Endothelial cell of umbilical vein (primary cell): Measurements from ENCODE around the gene PAFAH2. TPM values are rescaled to one million over a fixed set of nuclear protein-coding genes. Genes with fewer than 3 reads are reported as not detected.

Experiments
- BruUV-seq: library from RNA; stranded (reverse); fragments of 400-500 nt; replicated peaks from 2 replicates; lab custom pipeline; 2021; lab: Mats Ljungman, UMichigan
- CTCF ChIA-PET: fragments of 300-600, 350-600 bp; sonication (Branson Sonifier 250); formaldehyde crosslinking; loops from one replicate; lab custom pipeline; 2021; ENCODE audit warnings: antibody characterized with exemption, inconsistent platforms; lab: Charles Lee
- POLR2A ChIA-PET: fragments of 300-600, 350-600 bp; sonication (Branson Sonifier 250); formaldehyde crosslinking; loops from one replicate; lab custom pipeline; 2021; ENCODE audit warnings: antibody characterized with exemption, inconsistent platforms; lab: Charles Lee
- DNase-seq: peaks from one replicate; pipeline ENCODE4 v3.0.0-alpha.2; 2011; ENCODE audit warnings: low read depth, low spot score
- FAIRE-seq: peaks from 2 replicates; lab custom pipeline; 2011; peaks lifted over from hg19 to GRCh38; lab: Jason Lieb, UNC
- H2AFZ ChIP-seq: 2 replicates; pipeline ENCODE4 v1.6.0; 2012; ENCODE audit warnings: low read depth, low read length, control low read depth, inconsistent platforms
- H3K27ac ChIP-seq: 2 replicates; pipeline ENCODE4 v1.5.1; 2011; ENCODE audit warnings: low read depth, mild to moderate bottlenecking, control low read depth, low read length, moderate library complexity; ENCODE audit not compliant: insufficient read depth
- H3K27me3 ChIP-seq, 2 experiments: 2 replicates each; pipeline versions ENCODE4 v1.6.0 to v1.6.1; 2011; ENCODE audit warnings: low read length in 2 of 2, mixed read lengths in 1 of 2; ENCODE audit not compliant: control insufficient read depth in 2 of 2, insufficient read depth in 2 of 2
- H3K36me3 ChIP-seq, 2 experiments: 2 replicates in 1 of 2; 3 replicates in 1 of 2; pipeline ENCODE4 v1.5.1; 2011; ENCODE audit warnings: low read length in 2 of 2, mild to moderate bottlenecking in 1 of 2, moderate library complexity in 1 of 2; ENCODE audit not compliant: control insufficient read depth in 2 of 2, insufficient read depth in 2 of 2; ENCODE audit errors: extremely low read depth in 1 of 2
- H3K4me1 ChIP-seq: 3 replicates; pipeline ENCODE4 v1.5.1; 2011; ENCODE audit warnings: mild to moderate bottlenecking, low read length; ENCODE audit not compliant: control insufficient read depth, insufficient read depth; ENCODE audit errors: extremely low read depth
- H3K4me2 ChIP-seq: 2 replicates; pipeline ENCODE4 v1.6.1; 2011; ENCODE audit warnings: low read length, control low read depth, mixed read lengths; ENCODE audit not compliant: insufficient read depth
- H3K4me3 ChIP-seq, 3 experiments: fragments of 200-600 bp in 1 of 3; sonication (generic), shearing (Covaris generic) in 1 of 3; replicated peaks in 1 of 3; 2 replicates each; pipeline ENCODE4 v1.5.1; 2011 to 2016; ENCODE audit warnings: control low read depth in 3 of 3, low read length in 3 of 3, mild to moderate bottlenecking in 2 of 3, inconsistent platforms in 1 of 3, low read depth in 1 of 3, moderate library complexity in 1 of 3; ENCODE audit not compliant: insufficient read depth in 1 of 3
- H3K79me2 ChIP-seq: 2 replicates; pipeline ENCODE4 v1.6.0; 2012; ENCODE audit warnings: low read length, inconsistent platforms; ENCODE audit not compliant: control insufficient read depth, insufficient read depth
- H3K9ac ChIP-seq: replicated peaks from 2 replicates; pipeline ENCODE3; 2011; ENCODE audit warnings: low read length, control low read depth; ENCODE audit not compliant: insufficient read depth; ENCODE audit errors: extremely low read depth
- H3K9me1 ChIP-seq: replicated peaks from 3 replicates; pipeline ENCODE4 v1.6.0; 2011; ENCODE audit warnings: mild to moderate bottlenecking, low read length; ENCODE audit not compliant: control insufficient read depth, insufficient read depth; ENCODE audit errors: extremely low read depth
- H3K9me3 ChIP-seq: replicated peaks from 2 replicates; pipeline ENCODE4 v1.5.1; 2012; ENCODE audit warnings: low read length, inconsistent platforms; ENCODE audit not compliant: control insufficient read depth, insufficient read depth
- H4K20me1 ChIP-seq: replicated peaks from 2 replicates; pipeline ENCODE3; 2011; ENCODE audit warnings: mild to moderate bottlenecking, low read length; ENCODE audit not compliant: control insufficient read depth, insufficient read depth; ENCODE audit errors: extremely low read depth
- CTCF ChIP-seq, 2 donors: IDR thresholded peaks; 1 replicate in 1 of 2; 2 replicates in 1 of 2; pipeline ENCODE4 v1.5.1; 2011; ENCODE audit warnings: low read length in 2 of 2, mild to moderate bottlenecking in 2 of 2, moderate library complexity in 2 of 2, control low read depth in 1 of 2, inconsistent platforms in 1 of 2, low read depth in 1 of 2; ENCODE audit not compliant: insufficient read depth in 1 of 2; ENCODE audit errors: extremely low read depth in 1 of 2
- EZH2 ChIP-seq: IDR thresholded peaks from 2 replicates; pipeline ENCODE4 v1.6.1; 2012; ENCODE audit warnings: borderline replicate concordance, low read depth, mild to moderate bottlenecking, moderate library complexity, low read length, inconsistent platforms; ENCODE audit not compliant: severe bottlenecking
- FOS ChIP-seq: IDR thresholded peaks from 2 replicates; pipeline ENCODE4 v1.6.1; 2011; ENCODE audit warnings: mild to moderate bottlenecking, low read length, moderate library complexity, borderline replicate concordance; ENCODE audit not compliant: insufficient read depth
- GATA2 ChIP-seq: IDR thresholded peaks from 2 replicates; pipeline ENCODE4 v1.7.0; 2011; ENCODE audit warnings: low read depth, mild to moderate bottlenecking, moderate library complexity, mixed read lengths, low read length; ENCODE audit not compliant: insufficient read length, insufficient read depth
- JUN ChIP-seq: IDR thresholded peaks from 2 replicates; pipeline ENCODE4 v1.6.1; 2011; ENCODE audit warnings: borderline replicate concordance, low read depth; ENCODE audit not compliant: insufficient read length, insufficient read depth
- MAX ChIP-seq: IDR thresholded peaks from 2 replicates; pipeline ENCODE4 v1.6.1; 2011; ENCODE audit not compliant: insufficient read depth, insufficient read length
- MYC ChIP-seq: IDR thresholded peaks from one replicate; pipeline ENCODE4 v1.6.1; 2011; ENCODE audit warnings: mild to moderate bottlenecking, low read depth, low read length
- POLR2A ChIP-seq: IDR thresholded peaks from 2 replicates; pipeline ENCODE4 v1.6.1; 2012; ENCODE audit warnings: low read depth, mild to moderate bottlenecking, control low read depth, low read length
- POLR2AphosphoS5 ChIP-seq: IDR thresholded peaks from 2 replicates; pipeline ENCODE4 v1.6.1; 2012; ENCODE audit warnings: low read depth, mild to moderate bottlenecking, control low read depth, low read length, moderate library complexity; ENCODE audit not compliant: insufficient read depth
- dilution Hi-C: fragments of 300-500 bp; cut with MboI; formaldehyde crosslinking; loops from one replicate; pipeline ENCODE4 v1.15.0; 2019; ENCODE audit warnings: low sequenced_read_pairs; ENCODE audit not compliant: extremely low pct_ligation_motif_present
- intact Hi-C: fragments of 100-400 bp; cut with micrococcal nuclease; formaldehyde crosslinking; loops from one replicate; pipeline ENCODE4 v1.10.0; 2022
- polyA plus RNA-seq, 4 experiments: library from polyadenylated mRNA; depleted of rRNA in 3 of 4; stranded (reverse) in 3 of 4; unstranded in 1 of 4; fragments of >200 nt; gene quantifications; 2 replicates each; pipeline versions ENCODE4 v1.2.1 to v1.2.3, GENCODE V29; 2011 to 2012; ENCODE audit warnings: missing spikeins in 1 of 4
- total RNA-seq: library from RNA; stranded (reverse); gene quantifications from 2 replicates; pipeline ENCODE4 v1.2.3, GENCODE V29; 2021

PAFAH2 gene
- total and polyA plus RNA-seq, 2 donors (not counting 3 experiments of a cell fraction or from before 2014, with no cell fraction given), result 6.0 to 6.9 TPM

GRCh38 chr1:26043765-26044164 lies 45.9 kb upstream of the PAFAH2 start:
- Histone ChIP-seq H3K4me3 (no peak overlapping the region), H2AFZ (no peak overlapping the region), H3K27me3 (peaks cover 42 to 46% of the 10 kb centered on the region in 2 experiments), H3K9me1 (no peaks in the 10 kb centered on the region), H3K9ac (no peak overlapping the region), H3K36me3 (no peaks in the 10 kb centered on the region), H3K9me3 (no peaks in the 10 kb centered on the region), H3K4me2 (no peak overlapping the region), H3K79me2 (no peaks in the 10 kb centered on the region), H4K20me1 (no peaks in the 10 kb centered on the region), H3K4me1 (no peaks in the 10 kb centered on the region), H3K27ac (no peak overlapping the region)
- ChIA-PET CTCF (interaction anchor here (0.8 to 2.9 kb wide), 6 partner anchors 8 to 278 kb away, joined by 3 to 11 read pairs (median 4); no protein-coding TSS in a partner anchor), POLR2A (no interaction called here)
- FAIRE-seq (no peak), DNase-seq (no peak)
- TF ChIP-seq EZH2 (no peak), POLR2A (no peak), JUN (no peak), CTCF (IDR thresholded peaks at IDR 0.05; ENCODE audit: extremely low read depth in 1 of 2, insufficient read depth in 1 of 2, low read depth in 1 of 2, low read length in 2 of 2) (no peak), POLR2AphosphoS5 (no peak), MYC (no peak), FOS (no peak), GATA2 (no peak), MAX (no peak)
- no TSS peak for BruUV-seq
- intact Hi-C loops (no loop called here), dilution Hi-C loops (no loop called here)
